CD8-positive, alpha-beta memory T cell (primary cell): ENCODE measurements around the gene OR6C65. TPM values are rescaled to one million over a fixed set of nuclear protein-coding genes. Genes with fewer than 3 reads are reported as not detected.

Source experiments
- polyA plus RNA-seq: library from polyadenylated mRNA; unstranded; fragments of 300-500 nt; fragmentation: Illumina TruSeq; gene quantifications from one replicate; pipeline ENCODE4 v1.2.3, GENCODE V29; 2021
- total RNA-seq, 2 experiments: library from RNA; stranded (reverse); gene quantifications; one replicate each; pipeline ENCODE4 v1.2.3, GENCODE V29; 2021

Gene OR6C65
- total and polyA plus RNA-seq, 3 experiments from 2014 or later: not detected

Other genes starting within 250 kb of the OR6C65 start
- not detected for gene OR10A7, start 179.5 kb upstream of the OR6C65 start, total RNA-seq
- gene OR10A7, start 179.5 kb upstream of the OR6C65 start, polyA plus RNA-seq: not detected
- gene OR6C74, start 155.9 kb upstream of the OR6C65 start, total RNA-seq: not detected
- gene OR6C74, start 155.9 kb upstream of the OR6C65 start, polyA plus RNA-seq: not detected
- not detected for gene OR6C6, start 104.0 kb upstream of the OR6C65 start, total RNA-seq
- not detected for gene OR6C6, start 104.0 kb upstream of the OR6C65 start, polyA plus RNA-seq
- not detected for gene OR6C1, start 86.2 kb upstream of the OR6C65 start, total RNA-seq
- gene OR6C1, start 86.2 kb upstream of the OR6C65 start, polyA plus RNA-seq: not detected
- gene OR6C3, start 69.8 kb upstream of the OR6C65 start, total RNA-seq: not detected
- gene OR6C3, start 69.8 kb upstream of the OR6C65 start, polyA plus RNA-seq: not detected
- gene OR6C75, start 37.6 kb upstream of the OR6C65 start, total RNA-seq: not detected
- not detected for gene OR6C75, start 37.6 kb upstream of the OR6C65 start, polyA plus RNA-seq
- gene OR6C76, start 25.7 kb downstream of the OR6C65 start, total RNA-seq: not detected
- not detected for gene OR6C76, start 25.7 kb downstream of the OR6C65 start, polyA plus RNA-seq
- not detected for gene OR6C2, start 43.5 kb downstream of the OR6C65 start, total RNA-seq
- gene OR6C2, start 43.5 kb downstream of the OR6C65 start, polyA plus RNA-seq: not detected
- not detected for gene OR6C70, start 69.6 kb downstream of the OR6C65 start, total RNA-seq
- gene OR6C70, start 69.6 kb downstream of the OR6C65 start, polyA plus RNA-seq: not detected
- gene OR6C68, start 91.8 kb downstream of the OR6C65 start, total RNA-seq: not detected
- not detected for gene OR6C68, start 91.8 kb downstream of the OR6C65 start, polyA plus RNA-seq
- not detected for gene OR6C4, start 149.1 kb downstream of the OR6C65 start, total RNA-seq
- gene OR6C4, start 149.1 kb downstream of the OR6C65 start, polyA plus RNA-seq: not detected
- not detected for gene OR2AP1, start 171.9 kb downstream of the OR6C65 start, total RNA-seq
- gene OR2AP1, start 171.9 kb downstream of the OR6C65 start, polyA plus RNA-seq: not detected
- not detected for gene OR10P1, start 236.4 kb downstream of the OR6C65 start, total RNA-seq
- gene OR10P1, start 236.4 kb downstream of the OR6C65 start, polyA plus RNA-seq: not detected